ENCODE results near the gene FERMT3.

The FERMT3 gene

GRCh38 chr11:64252003-64252872 lies 45.7 kb downstream of the FERMT3 start:
- in situ Hi-C loops (cut with HindIII; ENCODE audit: low pct_unique_long_range_greater_than_20kb, low sequenced_read_pairs), result no loop called here
- TF ChIP-seq JUND (IDR thresholded peaks at IDR 0.05; ENCODE audit: low read depth), result no peak
- DNase-seq (ENCODE audit: low read depth in 1 of 2, low spot score in 1 of 2), result peak; percentile 84 to 95

GRCh38 chr11:64253043-64253442 lies 46.5 kb downstream of the FERMT3 start:
- TF ChIP-seq JUND (IDR thresholded peaks at IDR 0.05; ENCODE audit: low read depth), result no peak
- no peak for DNase-seq (ENCODE audit: low read depth in 1 of 2, low spot score in 1 of 2)
- in situ Hi-C loops (cut with HindIII; ENCODE audit: low pct_unique_long_range_greater_than_20kb, low sequenced_read_pairs), result no loop called here

GRCh38 chr11:64253481-64253880 lies 47.0 kb downstream of the FERMT3 start:
- in situ Hi-C loops (cut with HindIII; ENCODE audit: low pct_unique_long_range_greater_than_20kb, low sequenced_read_pairs), result no loop called here
- TF ChIP-seq JUND (IDR thresholded peaks at IDR 0.05; ENCODE audit: low read depth), result no peak
- DNase-seq (ENCODE audit: low read depth in 1 of 2, low spot score in 1 of 2), result no peak

- no peak for DNase-seq (ENCODE audit: low read depth in 1 of 2, low spot score in 1 of 2)
- in situ Hi-C loops (cut with HindIII; ENCODE audit: low pct_unique_long_range_greater_than_20kb, low sequenced_read_pairs), result no loop called here
- TF ChIP-seq JUND (IDR thresholded peaks at IDR 0.05; ENCODE audit: low read depth), result no peak
Measured at GRCh38 chr11:64254326-64254725, 47.8 kb downstream of the FERMT3 start.

- no peak for DNase-seq (ENCODE audit: low read depth in 1 of 2, low spot score in 1 of 2)
- in situ Hi-C loops (cut with HindIII; ENCODE audit: low pct_unique_long_range_greater_than_20kb, low sequenced_read_pairs), result no loop called here
- TF ChIP-seq JUND (IDR thresholded peaks at IDR 0.05; ENCODE audit: low read depth), result no peak
Measured at GRCh38 chr11:64255135-64256128, 48.9 kb downstream of the FERMT3 start.

- in situ Hi-C loops (cut with HindIII; ENCODE audit: low pct_unique_long_range_greater_than_20kb, low sequenced_read_pairs), result no loop called here
- no peak for TF ChIP-seq JUND (IDR thresholded peaks at IDR 0.05; ENCODE audit: low read depth)
- no peak for DNase-seq (ENCODE audit: low read depth in 1 of 2, low spot score in 1 of 2)
Measured at GRCh38 chr11:64256300-64256699, 49.8 kb downstream of the FERMT3 start.

- in situ Hi-C loops (cut with HindIII; ENCODE audit: low pct_unique_long_range_greater_than_20kb, low sequenced_read_pairs), result no loop called here
- TF ChIP-seq JUND (IDR thresholded peaks at IDR 0.05; ENCODE audit: low read depth), result no peak
- no peak for DNase-seq (ENCODE audit: low read depth in 1 of 2, low spot score in 1 of 2)
Measured at GRCh38 chr11:64258356-64258755, 51.8 kb downstream of the FERMT3 start.

- in situ Hi-C loops (cut with HindIII; ENCODE audit: low pct_unique_long_range_greater_than_20kb, low sequenced_read_pairs), result no loop called here
- no peak for DNase-seq (ENCODE audit: low read depth in 1 of 2, low spot score in 1 of 2)
Measured at GRCh38 chr11:64258946-64259532, 52.5 kb downstream of the FERMT3 start.

GRCh38 chr11:64259533-64260067 lies 53.1 kb downstream of the FERMT3 start:
- in situ Hi-C loops (cut with HindIII; ENCODE audit: low pct_unique_long_range_greater_than_20kb, low sequenced_read_pairs), result no loop called here
- no peak for DNase-seq (ENCODE audit: low read depth in 1 of 2, low spot score in 1 of 2)
- TF ChIP-seq JUND (IDR thresholded peaks at IDR 0.05; ENCODE audit: low read depth), result no peak

More at GRCh38 chr11:64258946-64259532, 52.5 kb downstream of the FERMT3 start:
- no peak for TF ChIP-seq JUND (IDR thresholded peaks at IDR 0.05; ENCODE audit: low read depth)

GRCh38 chr11:64260147-64260708 lies 53.7 kb downstream of the FERMT3 start:
- in situ Hi-C loops (cut with HindIII; ENCODE audit: low pct_unique_long_range_greater_than_20kb, low sequenced_read_pairs), result no loop called here
- no peak for TF ChIP-seq JUND (IDR thresholded peaks at IDR 0.05; ENCODE audit: low read depth)
- DNase-seq (ENCODE audit: low read depth in 1 of 2, low spot score in 1 of 2), result no peak

GRCh38 chr11:64261556-64262080 lies 55.1 kb downstream of the FERMT3 start:
- in situ Hi-C loops (cut with HindIII; ENCODE audit: low pct_unique_long_range_greater_than_20kb, low sequenced_read_pairs), result no loop called here
- DNase-seq (ENCODE audit: low read depth in 1 of 2, low spot score in 1 of 2), result no peak
- TF ChIP-seq JUND (IDR thresholded peaks at IDR 0.05; ENCODE audit: low read depth), result no peak
